Endothelial cell (in vitro differentiated cells): ENCODE data around the gene RND3. TPM values are rescaled to one million over a fixed set of nuclear protein-coding genes. Genes with fewer than 3 reads are reported as not detected.

ENCODE experiments used
- DNase-seq: peaks from one replicate; pipeline ENCODE4 v3.0.0; 2021; ENCODE audit warnings: low spot score
- H3K27ac Mint-ChIP-seq: one replicate; pipeline ENCODE4 v1.8.0; 2021; ENCODE audit warnings: mixed read lengths, inconsistent platforms; ENCODE audit not compliant: unreplicated experiment
- H3K27me3 Mint-ChIP-seq: one replicate; pipeline ENCODE4 v1.8.0; 2021; ENCODE audit warnings: mild to moderate bottlenecking, moderate library complexity, mixed read lengths, inconsistent platforms; ENCODE audit not compliant: unreplicated experiment
- H3K36me3 Mint-ChIP-seq: one replicate; pipeline ENCODE4 v1.8.0; 2021; ENCODE audit warnings: mild to moderate bottlenecking, low read depth, mixed read lengths, inconsistent platforms; ENCODE audit not compliant: unreplicated experiment
- H3K4me1 Mint-ChIP-seq: one replicate; pipeline ENCODE4 v1.8.0; 2021; ENCODE audit warnings: mild to moderate bottlenecking, mixed read lengths, inconsistent platforms; ENCODE audit not compliant: unreplicated experiment
- H3K4me3 Mint-ChIP-seq: one replicate; pipeline ENCODE4 v1.8.0; 2021; ENCODE audit warnings: mild to moderate bottlenecking, mixed read lengths, inconsistent platforms; ENCODE audit not compliant: unreplicated experiment
- H3K9me3 Mint-ChIP-seq: one replicate; pipeline ENCODE4 v1.8.0; 2021; ENCODE audit warnings: mixed read lengths, inconsistent platforms; ENCODE audit not compliant: unreplicated experiment
- total RNA-seq: library from RNA; stranded (reverse); fragmentation: NEBNext Ultra II Directional; extraction: Animal tissue kit (Norgen Biotek cat#: 25700); gene quantifications from one replicate; pipeline ENCODE4 v1.2.1, GENCODE V29; 2021; ENCODE audit not compliant: unreplicated experiment
- TF ChIP-seq, protein P1 (sequence below): fragments of 200-600 bp; sonication (generic); IDR thresholded peaks from one replicate; pipeline ENCODE4 v1.5.0; 2021; ENCODE audit warnings: antibody characterized with exemption; ENCODE audit not compliant: unreplicated experiment

Gene RND3
- total RNA-seq, 1 donor from 2014 or later: 2.9 TPM

GRCh38 chr2:150508497-150509137 lies 21.1 kb upstream of the RND3 start:
- H3K27ac Mint-ChIP-seq: no peak overlapping the region
- no peak for DNase-seq
- TF ChIP-seq, protein P1, sequence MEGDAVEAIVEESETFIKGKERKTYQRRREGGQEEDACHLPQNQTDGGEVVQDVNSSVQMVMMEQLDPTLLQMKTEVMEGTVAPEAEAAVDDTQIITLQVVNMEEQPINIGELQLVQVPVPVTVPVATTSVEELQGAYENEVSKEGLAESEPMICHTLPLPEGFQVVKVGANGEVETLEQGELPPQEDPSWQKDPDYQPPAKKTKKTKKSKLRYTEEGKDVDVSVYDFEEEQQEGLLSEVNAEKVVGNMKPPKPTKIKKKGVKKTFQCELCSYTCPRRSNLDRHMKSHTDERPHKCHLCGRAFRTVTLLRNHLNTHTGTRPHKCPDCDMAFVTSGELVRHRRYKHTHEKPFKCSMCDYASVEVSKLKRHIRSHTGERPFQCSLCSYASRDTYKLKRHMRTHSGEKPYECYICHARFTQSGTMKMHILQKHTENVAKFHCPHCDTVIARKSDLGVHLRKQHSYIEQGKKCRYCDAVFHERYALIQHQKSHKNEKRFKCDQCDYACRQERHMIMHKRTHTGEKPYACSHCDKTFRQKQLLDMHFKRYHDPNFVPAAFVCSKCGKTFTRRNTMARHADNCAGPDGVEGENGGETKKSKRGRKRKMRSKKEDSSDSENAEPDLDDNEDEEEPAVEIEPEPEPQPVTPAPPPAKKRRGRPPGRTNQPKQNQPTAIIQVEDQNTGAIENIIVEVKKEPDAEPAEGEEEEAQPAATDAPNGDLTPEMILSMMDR: no peak
- H3K36me3 Mint-ChIP-seq: no peaks in the 10 kb centered on the region
- no peak overlapping the region for H3K4me3 Mint-ChIP-seq
- H3K9me3 Mint-ChIP-seq: no peaks in the 10 kb centered on the region
- H3K4me1 Mint-ChIP-seq: no peaks in the 10 kb centered on the region
- peaks cover 2% of the 10 kb centered on the region for H3K27me3 Mint-ChIP-seq

DNA sequence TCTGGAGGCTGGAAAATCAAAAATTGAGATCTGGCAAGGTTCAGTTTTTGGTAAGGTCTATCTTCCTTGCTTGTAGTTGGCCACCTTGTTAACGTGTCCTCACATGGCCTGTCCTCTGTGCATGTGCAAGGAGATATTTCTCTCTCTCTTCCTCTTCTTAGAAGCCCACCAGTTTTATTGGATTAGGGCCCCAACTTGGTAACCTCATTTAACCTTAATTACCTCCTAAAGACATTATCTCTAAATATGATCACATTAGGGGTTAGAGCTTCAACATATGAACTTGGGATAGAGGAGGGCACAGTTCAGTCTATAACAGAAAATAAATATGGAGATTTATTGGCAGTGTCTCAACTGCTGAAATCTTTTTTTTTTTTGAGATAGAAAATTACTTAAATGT lies 19.6 kb upstream of the RND3 start:
- Mint-ChIP-seq H3K27me3 (peaks cover 2% of the 10 kb centered on the region), H3K9me3 (no peaks in the 10 kb centered on the region), H3K36me3 (no peaks in the 10 kb centered on the region), H3K27ac (no peak overlapping the region), H3K4me1 (no peaks in the 10 kb centered on the region), H3K4me3 (no peak overlapping the region)
- TF ChIP-seq, protein P1: no peak
- no peak for DNase-seq

DNA sequence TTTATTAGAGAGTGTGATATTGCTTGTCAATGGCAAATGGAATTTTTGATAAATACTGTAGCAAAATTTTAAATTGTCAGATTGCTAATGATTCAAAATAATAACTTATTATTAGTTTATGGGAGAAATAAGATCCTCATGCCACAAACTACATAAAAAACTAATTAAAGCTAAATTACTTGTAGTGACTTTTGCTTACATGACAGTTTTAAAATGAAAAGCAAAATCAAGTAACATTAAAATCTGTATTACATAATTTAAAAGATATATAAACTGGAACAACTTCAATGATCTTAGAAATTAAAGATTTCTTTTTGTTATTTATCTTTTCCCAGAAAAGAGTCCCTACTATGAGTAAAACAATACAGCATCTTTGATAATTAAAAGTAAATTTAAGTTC lies 17.7 kb upstream of the RND3 start:
- no peak overlapping the region for H3K27ac Mint-ChIP-seq
- no peak overlapping the region for H3K4me3 Mint-ChIP-seq
- no peaks in the 10 kb centered on the region for H3K36me3 Mint-ChIP-seq
- peaks cover 2% of the 10 kb centered on the region for H3K27me3 Mint-ChIP-seq
- TF ChIP-seq, protein P1: no peak
- H3K4me1 Mint-ChIP-seq: no peaks in the 10 kb centered on the region
- DNase-seq: no peak
- no peaks in the 10 kb centered on the region for H3K9me3 Mint-ChIP-seq

- Mint-ChIP-seq H3K27me3 (no peaks in the 10 kb centered on the region), H3K4me3 (no peak overlapping the region), H3K36me3 (no peaks in the 10 kb centered on the region), H3K27ac (no peak overlapping the region), H3K9me3 (no peaks in the 10 kb centered on the region), H3K4me1 (no peaks in the 10 kb centered on the region)
- DNase-seq: no peak
- TF ChIP-seq, protein P1: no peak
Measured at GRCh38 chr2:150495993-150496627, 8.6 kb upstream of the RND3 start.

- DNase-seq: no peak
- no peaks in the 10 kb centered on the region for H3K4me1 Mint-ChIP-seq
- H3K27ac Mint-ChIP-seq: no peak overlapping the region
- H3K9me3 Mint-ChIP-seq: no peaks in the 10 kb centered on the region
- H3K4me3 Mint-ChIP-seq: no peak overlapping the region
- H3K27me3 Mint-ChIP-seq: no peaks in the 10 kb centered on the region
- no peaks in the 10 kb centered on the region for H3K36me3 Mint-ChIP-seq
- TF ChIP-seq, protein P1: no peak
Measured at GRCh38 chr2:150495001-150495400, 7.5 kb upstream of the RND3 start.
